Stomach (tissue), 9 donors: ENCODE data around the gene CCNK. TPM values are rescaled to one million over a fixed set of nuclear protein-coding genes. Genes with fewer than 3 reads are reported as not detected.

Experiments
- DNase-seq, 2 donors: peaks; one replicate each; pipeline versions ENCODE4 v3.0.0 to v3.0.0-alpha.2; 2013 to 2019
- H3K27ac ChIP-seq, 5 donors: fragments of 200-600 bp in 4 of 5; sonication (generic) in 4 of 5; one replicate each; pipeline ENCODE4 v1.5.1; 2013 to 2019; ENCODE audit warnings: mild to moderate bottlenecking in 1 of 5, moderate library complexity in 1 of 5
- H3K27me3 ChIP-seq, 3 donors: fragments of 200-600 bp; sonication (generic); one replicate each; pipeline ENCODE4 v1.5.1; 2017 to 2019; ENCODE audit warnings: mixed run types in 1 of 3
- H3K36me3 ChIP-seq, 4 donors: fragments of 200-600 bp; sonication (generic); 1 replicate in 3 of 4; 2 replicates in 1 of 4; pipeline ENCODE4 v1.5.1; 2016 to 2019
- H3K4me1 ChIP-seq, 4 donors: fragments of 200-600 bp; sonication (generic); one replicate each; pipeline ENCODE4 v1.5.1; 2016 to 2019
- H3K4me3 ChIP-seq, 4 donors: fragments of 200-600 bp; sonication (generic) in 3 of 4; one replicate each; pipeline ENCODE4 v1.5.1; 2016 to 2019; ENCODE audit warnings: mild to moderate bottlenecking in 1 of 4
- H3K9me3 ChIP-seq, 4 donors: fragments of 200-600 bp; sonication (generic); one replicate each; pipeline ENCODE4 v1.5.1; 2016 to 2019
- EP300 ChIP-seq: sonication (generic); formaldehyde crosslinking; IDR thresholded peaks from one replicate; pipeline ENCODE4 v1.6.1; 2017; ENCODE audit warnings: antibody characterized with exemption
- POLR2A ChIP-seq, 4 donors: fragments of 450-650 bp; IDR thresholded peaks; one replicate each; pipeline ENCODE4 v1.6.1; 2016; ENCODE audit warnings: antibody characterized with exemption in 4 of 4, control low read depth in 2 of 4, mild to moderate bottlenecking in 1 of 4, moderate library complexity in 1 of 4
- POLR2AphosphoS5 ChIP-seq, 3 donors: sonication (generic); formaldehyde crosslinking; IDR thresholded peaks; one replicate each; pipeline ENCODE4 v1.6.1; 2016; ENCODE audit warnings: antibody characterized with exemption in 3 of 3
- WGBS, 5 donors: extraction: QIAGEN DNeasy Blood & Tissue Kit in 3 of 5; methylation state at CpG; one replicate each; pipeline versions ENCODE4 v1.1.5 to v1.1.7; 2013 to 2018; 5-methylcytosine and 5-hydroxymethylcytosine counted together
- intact Hi-C: fragments of 100-400 bp; cut with DNase I; formaldehyde crosslinking; loops from one replicate; pipeline ENCODE4 v1.15.1; 2023; ENCODE audit warnings: low total_unique reads
- polyA plus RNA-seq, 3 donors: library from polyadenylated mRNA; stranded (reverse); fragments of 200-250 nt; gene quantifications; one replicate each; pipeline ENCODE4 v1.2.3, GENCODE V29; 2013
- total RNA-seq, 5 donors: library from RNA; depleted of rRNA; stranded (reverse); fragments of >200 nt; gene quantifications; one replicate each; pipeline versions ENCODE4 v1.1.0 to v1.2.3, GENCODE V29; 2014 to 2016
- TF ChIP-seq, protein P1 (sequence below), 7 experiments: fragments of 450-650 bp in 4 of 7; fragments of 200-600 bp in 3 of 7; sonication (generic) in 3 of 7; IDR thresholded peaks; one replicate each; pipeline ENCODE4 v1.5.1; 2016 to 2019; ENCODE audit warnings: antibody characterized with exemption in 7 of 7, control low read depth in 2 of 7, mild to moderate bottlenecking in 1 of 7
- donor health status: healthy with polysubstance abuse.
- donor health status: Bipolar disorder and iron deficiency.
- donor health status: healthy.

CCNK gene
- total and polyA plus RNA-seq, 8 donors = 2.3 to 48.3 (median 11.4) TPM

DNA sequence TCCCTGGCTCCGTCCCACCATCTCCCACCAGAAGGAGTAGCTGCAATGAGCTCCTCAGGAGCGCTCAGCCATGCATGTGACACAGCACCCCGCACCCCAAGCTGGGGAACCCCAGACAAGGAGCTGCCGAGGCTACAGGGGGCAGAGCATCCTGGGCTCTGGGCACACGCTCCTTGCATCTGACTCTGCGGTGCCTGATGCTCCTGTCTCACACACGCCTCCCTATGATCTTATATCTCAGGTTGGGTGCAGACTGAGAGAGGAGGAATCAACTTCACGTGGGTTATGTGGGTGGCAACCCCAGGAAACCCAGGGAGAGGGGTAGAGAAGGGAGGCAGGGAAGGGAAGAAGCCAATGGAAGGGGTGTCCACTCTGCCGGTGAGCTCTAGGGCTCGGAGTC is 60.0 kb downstream of the CCNK start:
- no peaks in the 10 kb centered on the region for H3K9me3 ChIP-seq
- H3K4me3 ChIP-seq = no peak overlapping the region
- peaks cover 21 to 87% (median 55%) of the 10 kb centered on the region in 4 donors for H3K4me1 ChIP-seq
- H3K27ac ChIP-seq = peak overlapping the region in 1 of 5 donors; percentile 70
- intact Hi-C loops = no loop called here
- WGBS, 5 donors = 67 to 83% (median 77%) methylated on average over 10 of the region's 10 CpGs
- H3K27me3 ChIP-seq = no peaks in the 10 kb centered on the region
- TF ChIP-seq POLR2A (IDR thresholded peaks at IDR 0.05) = no peak
- TF ChIP-seq, protein P1, sequence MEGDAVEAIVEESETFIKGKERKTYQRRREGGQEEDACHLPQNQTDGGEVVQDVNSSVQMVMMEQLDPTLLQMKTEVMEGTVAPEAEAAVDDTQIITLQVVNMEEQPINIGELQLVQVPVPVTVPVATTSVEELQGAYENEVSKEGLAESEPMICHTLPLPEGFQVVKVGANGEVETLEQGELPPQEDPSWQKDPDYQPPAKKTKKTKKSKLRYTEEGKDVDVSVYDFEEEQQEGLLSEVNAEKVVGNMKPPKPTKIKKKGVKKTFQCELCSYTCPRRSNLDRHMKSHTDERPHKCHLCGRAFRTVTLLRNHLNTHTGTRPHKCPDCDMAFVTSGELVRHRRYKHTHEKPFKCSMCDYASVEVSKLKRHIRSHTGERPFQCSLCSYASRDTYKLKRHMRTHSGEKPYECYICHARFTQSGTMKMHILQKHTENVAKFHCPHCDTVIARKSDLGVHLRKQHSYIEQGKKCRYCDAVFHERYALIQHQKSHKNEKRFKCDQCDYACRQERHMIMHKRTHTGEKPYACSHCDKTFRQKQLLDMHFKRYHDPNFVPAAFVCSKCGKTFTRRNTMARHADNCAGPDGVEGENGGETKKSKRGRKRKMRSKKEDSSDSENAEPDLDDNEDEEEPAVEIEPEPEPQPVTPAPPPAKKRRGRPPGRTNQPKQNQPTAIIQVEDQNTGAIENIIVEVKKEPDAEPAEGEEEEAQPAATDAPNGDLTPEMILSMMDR (IDR thresholded peaks at IDR 0.05) = no peak
- no peak for TF ChIP-seq EP300
- TF ChIP-seq POLR2AphosphoS5 (IDR thresholded peaks at IDR 0.05) = no peak
- no peak for DNase-seq
- H3K36me3 ChIP-seq = no peaks in the 10 kb centered on the region

GRCh38 chr14:99541677-99542470 is 60.7 kb downstream of the CCNK start:
- Histone ChIP-seq H3K4me1 (peaks cover 22 to 87% (median 54%) of the 10 kb centered on the region in 4 donors), H3K9me3 (no peaks in the 10 kb centered on the region), H3K4me3 (no peak overlapping the region), H3K27me3 (no peaks in the 10 kb centered on the region), H3K27ac (peak overlapping the region in 1 of 5 donors; percentile 70), H3K36me3 (no peaks in the 10 kb centered on the region)
- no peak for DNase-seq
- 76 to 82% (median 78%) methylated on average over 12 to 18 of the region's 18 CpGs for WGBS, 5 donors
- TF ChIP-seq POLR2AphosphoS5 (IDR thresholded peaks at IDR 0.05) (no peak), EP300 (no peak), POLR2A (IDR thresholded peaks at IDR 0.05) (no peak)
- TF ChIP-seq, protein P1 (IDR thresholded peaks at IDR 0.05) = no peak
- intact Hi-C loops = no loop called here

- no peak for DNase-seq
- Histone ChIP-seq H3K27ac (peak overlapping the region in 1 of 5 donors; percentile 70), H3K4me1 (peaks cover 15 to 81% (median 50%) of the 10 kb centered on the region in 4 donors), H3K36me3 (no peaks in the 10 kb centered on the region), H3K9me3 (no peaks in the 10 kb centered on the region), H3K4me3 (no peak overlapping the region), H3K27me3 (no peaks in the 10 kb centered on the region)
- intact Hi-C loops = no loop called here
- no peak for TF ChIP-seq POLR2AphosphoS5 (IDR thresholded peaks at IDR 0.05)
- TF ChIP-seq POLR2A (IDR thresholded peaks at IDR 0.05) = no peak
- TF ChIP-seq, protein P1 (IDR thresholded peaks at IDR 0.05) = no peak
- WGBS, 5 donors = 80 to 91% (median 87%) methylated on average over 10 to 13 of the region's 13 CpGs
Observed at GRCh38 chr14:99542566-99542965, 61.4 kb downstream of the CCNK start.

GRCh38 chr14:99543370-99543769 is 62.2 kb downstream of the CCNK start:
- Histone ChIP-seq H3K9me3 (no peaks in the 10 kb centered on the region), H3K4me1 (peaks cover 7 to 77% (median 45%) of the 10 kb centered on the region in 4 donors), H3K36me3 (no peaks in the 10 kb centered on the region), H3K4me3 (no peak overlapping the region), H3K27ac (peak overlapping the region in 1 of 5 donors; percentile 14), H3K27me3 (no peaks in the 10 kb centered on the region)
- TF ChIP-seq POLR2AphosphoS5 (IDR thresholded peaks at IDR 0.05) (no peak), EP300 (no peak), POLR2A (IDR thresholded peaks at IDR 0.05) (no peak)
- TF ChIP-seq, protein P1 (IDR thresholded peaks at IDR 0.05) = no peak
- DNase-seq = no peak
- WGBS, 5 donors = 80 to 95% (median 92%) methylated on average over 4 of the region's 4 CpGs
- intact Hi-C loops = no loop called here
